GM23338 (cell line): Measurements from ENCODE around the gene SH3BP2. TPM values are rescaled to one million over a fixed set of nuclear protein-coding genes. Genes with fewer than 3 reads are reported as not detected.

Experiments used
- ATAC-seq: fragments of 200-7000 bp; cut with Tn5 transposase; 3 replicates; pipeline ENCODE4 v1.9.1; 2020
- DNase-seq: peaks from one replicate; pipeline ENCODE4 v3.0.0-alpha.2; 2015; ENCODE audit warnings: low spot score
- H2AFZ ChIP-seq: fragments of 200-600 bp; sonication (generic); 2 replicates; pipeline ENCODE4 v1.8.0; 2016; ENCODE audit warnings: antibody characterized with exemption, mild to moderate bottlenecking, moderate library complexity
- H3F3A ChIP-seq: fragments of 200-600 bp; sonication (generic); replicated peaks from 2 replicates; pipeline ENCODE4 v1.8.0; 2017; ENCODE audit warnings: antibody characterized with exemption, mixed run types, low read depth
- H3K27ac ChIP-seq: fragments of 200-600 bp; sonication (generic); 2 replicates; pipeline ENCODE4 v1.6.1; 2016; ENCODE audit warnings: low read depth
- H3K27me3 ChIP-seq: fragments of 200-600 bp; sonication (generic); 2 replicates; pipeline ENCODE4 v1.8.0; 2016; ENCODE audit warnings: mild to moderate bottlenecking, mixed run types, moderate library complexity; ENCODE audit not compliant: insufficient read depth
- H3K36me3 ChIP-seq: fragments of 200-600 bp; sonication (generic); 2 replicates; pipeline ENCODE4 v1.8.0; 2016; ENCODE audit warnings: mild to moderate bottlenecking; ENCODE audit not compliant: insufficient read depth
- H3K4me1 ChIP-seq: fragments of 200-600 bp; sonication (generic); 2 replicates; pipeline ENCODE4 v1.8.0; 2016; ENCODE audit warnings: mild to moderate bottlenecking, moderate library complexity; ENCODE audit not compliant: insufficient read depth
- H3K4me2 ChIP-seq: fragments of 200-600 bp; sonication (generic); 2 replicates; pipeline ENCODE4 v1.7.1; 2017; ENCODE audit warnings: mixed run types
- H3K4me3 ChIP-seq: fragments of 200-600 bp; sonication (generic); 2 replicates; pipeline ENCODE4 v1.6.1; 2016; ENCODE audit warnings: mixed run types
- H3K79me2 ChIP-seq: fragments of 200-600 bp; sonication (generic); replicated peaks from 2 replicates; pipeline ENCODE4 v1.8.0; 2017; ENCODE audit warnings: mild to moderate bottlenecking; ENCODE audit not compliant: insufficient read depth
- H3K9me2 ChIP-seq: fragments of 200-600 bp; sonication (generic); 2 replicates; pipeline ENCODE4 v1.8.0; 2017; ENCODE audit not compliant: insufficient read depth
- H4K20me1 ChIP-seq: fragments of 200-600 bp; sonication (generic); replicated peaks from 2 replicates; pipeline ENCODE4 v1.8.0; 2017; ENCODE audit warnings: mild to moderate bottlenecking; ENCODE audit not compliant: insufficient read depth
- H3K27ac Mint-ChIP-seq: 2 replicates; pipeline ENCODE4 v1.8.0; 2020; ENCODE audit warnings: inconsistent platforms, mild to moderate bottlenecking, moderate library complexity, mixed read lengths
- H3K27me3 Mint-ChIP-seq: 3 replicates; pipeline ENCODE4 v1.8.0; 2022; ENCODE audit warnings: low read depth, mild to moderate bottlenecking, moderate library complexity, mixed read lengths, inconsistent platforms; ENCODE audit not compliant: insufficient read depth, poor library complexity
- H3K36me3 Mint-ChIP-seq: 3 replicates; pipeline ENCODE4 v1.8.0; 2021; ENCODE audit warnings: low read depth, mild to moderate bottlenecking, inconsistent platforms, moderate library complexity, mixed read lengths
- H3K4me1 Mint-ChIP-seq: 3 replicates; pipeline ENCODE4 v1.8.0; 2020; ENCODE audit warnings: mild to moderate bottlenecking, inconsistent platforms, mixed read lengths
- H3K4me3 Mint-ChIP-seq: 3 replicates; pipeline ENCODE4 v1.8.0; 2021; ENCODE audit warnings: moderate library complexity, mild to moderate bottlenecking, inconsistent platforms, mixed read lengths
- H3K9me3 Mint-ChIP-seq: 3 replicates; pipeline ENCODE4 v1.8.0; 2020; ENCODE audit warnings: moderate library complexity, mild to moderate bottlenecking, inconsistent platforms, mixed read lengths
- CTCF ChIP-seq, 2 experiments: fragments of 200-600 bp in 1 of 2; sonication (generic) in 1 of 2; conservative IDR thresholded peaks; 2 replicates each; pipeline versions ENCODE4 v1.5.1 to v1.6.1; 2016 to 2017; ENCODE audit warnings: antibody characterized with exemption in 2 of 2, low read depth in 2 of 2, mild to moderate bottlenecking in 2 of 2, moderate library complexity in 1 of 2
- NANOG ChIP-seq: IDR thresholded peaks from 2 replicates; pipeline ENCODE4 v1.6.1; 2016; ENCODE audit warnings: antibody characterized with exemption, borderline replicate concordance
- POLR2AphosphoS5 ChIP-seq: IDR thresholded peaks from 2 replicates; pipeline ENCODE4 v1.6.1; 2016; ENCODE audit warnings: antibody characterized with exemption, low read depth
- REST ChIP-seq: IDR thresholded peaks from one replicate; pipeline ENCODE4 v1.6.1; 2018; ENCODE audit warnings: antibody characterized with exemption; ENCODE audit not compliant: unreplicated experiment
- ZNF114 ChIP-seq: fragments of 250-450 bp; sonication (Bioruptor Pico); IDR thresholded peaks from 2 replicates; pipeline ENCODE4 v1.5.0; 2020; ENCODE audit warnings: mild to moderate bottlenecking, moderate library complexity
- polyA plus RNA-seq: library from polyadenylated mRNA; unstranded; fragments of >200 nt; fragmentation: Nextera tagmentation; extraction: Ambion mirVana; gene quantifications from 2 replicates; pipeline ENCODE4 v1.2.1, GENCODE V29; 2016
- total RNA-seq: library from RNA; depleted of rRNA; stranded (reverse); fragments of >200 nt; shearing (Covaris generic); gene quantifications from 2 replicates; pipeline ENCODE4 v1.2.3, GENCODE V29; 2014
- TF ChIP-seq, protein P1 (sequence below): IDR thresholded peaks from 2 replicates; pipeline ENCODE4 v1.6.1; 2016; ENCODE audit warnings: antibody characterized with exemption

SH3BP2 gene
- total and polyA plus RNA-seq, 2 experiments from 2014 or later, result 15.2 to 43.9 TPM

DNA sequence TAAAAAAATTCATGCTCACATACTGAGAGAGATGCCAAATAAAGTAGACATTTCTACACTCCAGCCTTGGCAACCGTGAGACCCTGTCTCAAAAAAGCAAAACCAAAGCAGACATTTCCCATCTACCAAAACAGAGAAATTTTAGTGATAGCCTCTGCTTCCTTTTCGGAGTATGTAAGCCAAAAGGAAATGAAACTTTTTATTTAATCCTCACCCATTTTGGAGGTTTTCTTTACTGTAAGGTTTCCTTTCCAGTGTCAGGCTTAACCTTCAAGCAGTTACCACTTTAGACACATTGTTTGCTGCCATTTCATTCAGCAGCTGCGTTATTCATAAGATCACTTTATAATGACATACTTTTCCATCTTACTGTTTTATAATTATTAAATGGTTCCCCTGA is 66.6 kb downstream of the SH3BP2 start:
- Histone ChIP-seq H3K27me3 (no peaks in the 10 kb centered on the region), H3K79me2 (peaks cover 92% of the 10 kb centered on the region), H3K27ac (peak overlapping the region; percentile 28; the same call in 1 of the 2 replicates), H4K20me1 (peaks cover 10% of the 10 kb centered on the region), H3K4me3 (no peak overlapping the region), H3K9me2 (no peaks in the 10 kb centered on the region), H3K4me1 (peaks cover 34% of the 10 kb centered on the region), H2AFZ (no peak overlapping the region), H3K36me3 (no peaks in the 10 kb centered on the region), H3K4me2 (0 out of 2 replicates have a peak overlapping the region, but pooled peaks have one; percentile 61), H3F3A (0 out of 2 replicates have a peak, but pooled peaks cover 2% of the 10 kb centered on the region)
- peaks cover 36% of the 10 kb centered on the region for H3K4me1 Mint-ChIP-seq
- 0 out of 3 replicates have a peak, but pooled peaks cover 2% of the 10 kb centered on the region for H3K36me3 Mint-ChIP-seq
- no peak overlapping the region for H3K27ac Mint-ChIP-seq
- no peak for TF ChIP-seq REST
- ATAC-seq (no peak), DNase-seq (no peak)
- peaks cover 2% of the 10 kb centered on the region for H3K27me3 Mint-ChIP-seq
- H3K4me3 Mint-ChIP-seq, result no peak overlapping the region
- no peaks in the 10 kb centered on the region for H3K9me3 Mint-ChIP-seq

- H3K9me3 Mint-ChIP-seq, result no peaks in the 10 kb centered on the region
- peak overlapping the region; percentile 61 for H3K4me2 ChIP-seq
- peaks cover 45% of the 10 kb centered on the region for H3K4me1 ChIP-seq
- peak overlapping the region; percentile 35 for H3K27ac Mint-ChIP-seq
- H3K27me3 ChIP-seq, result no peaks in the 10 kb centered on the region
- H3K27ac ChIP-seq, result peak overlapping the region; percentile 84; the same call in 1 of the 2 replicates
- no peak overlapping the region for H2AFZ ChIP-seq
- H3K27me3 Mint-ChIP-seq, result peaks cover 2% of the 10 kb centered on the region
- H3K79me2 ChIP-seq, result peaks cover 92% of the 10 kb centered on the region
- H3F3A ChIP-seq, result 0 out of 2 replicates have a peak, but pooled peaks cover 2% of the 10 kb centered on the region
- no peaks in the 10 kb centered on the region for H3K36me3 ChIP-seq
- peak overlapping the region; percentile 19 for H3K4me3 Mint-ChIP-seq
- peak overlapping the region; percentile 22 for H3K4me3 ChIP-seq
- H3K9me2 ChIP-seq, result no peaks in the 10 kb centered on the region
- H3K4me1 Mint-ChIP-seq, result peaks cover 47% of the 10 kb centered on the region
- peaks cover 6% of the 10 kb centered on the region for H4K20me1 ChIP-seq
- no peaks in the 10 kb centered on the region for H3K36me3 Mint-ChIP-seq
- DNase-seq, result peak; percentile 71
- peak; percentile 57 for ATAC-seq
- no peak for TF ChIP-seq CTCF (conservative IDR thresholded peaks at IDR 0.05; ENCODE audit: low read depth in 2 of 2)
- no peak for TF ChIP-seq POLR2AphosphoS5
- no peak for TF ChIP-seq ZNF114 (CRISPR knock-in tag)
- TF ChIP-seq, protein P1, sequence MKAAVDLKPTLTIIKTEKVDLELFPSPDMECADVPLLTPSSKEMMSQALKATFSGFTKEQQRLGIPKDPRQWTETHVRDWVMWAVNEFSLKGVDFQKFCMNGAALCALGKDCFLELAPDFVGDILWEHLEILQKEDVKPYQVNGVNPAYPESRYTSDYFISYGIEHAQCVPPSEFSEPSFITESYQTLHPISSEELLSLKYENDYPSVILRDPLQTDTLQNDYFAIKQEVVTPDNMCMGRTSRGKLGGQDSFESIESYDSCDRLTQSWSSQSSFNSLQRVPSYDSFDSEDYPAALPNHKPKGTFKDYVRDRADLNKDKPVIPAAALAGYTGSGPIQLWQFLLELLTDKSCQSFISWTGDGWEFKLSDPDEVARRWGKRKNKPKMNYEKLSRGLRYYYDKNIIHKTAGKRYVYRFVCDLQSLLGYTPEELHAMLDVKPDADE, result no peak
- no peak for TF ChIP-seq NANOG
These were observed 67.8 kb downstream of the SH3BP2 start for GRCh38 chr4:2860391-2861348.
